Astrocyte (in vitro differentiated cells and primary cell): Measurements from ENCODE around the gene CARD9. TPM values are rescaled to one million over a fixed set of nuclear protein-coding genes. Genes with fewer than 3 reads are reported as not detected.

Source experiments
- DNase-seq: peaks from one replicate; pipeline ENCODE4 v3.0.0-alpha.2; 2010; ENCODE audit warnings: low read depth
- FAIRE-seq: peaks from 2 replicates; lab custom pipeline; 2011; peaks lifted over from hg19 to GRCh38; lab: Jason Lieb, UNC
- H2AFZ ChIP-seq: 2 replicates; pipeline ENCODE4 v1.6.0; 2012; ENCODE audit warnings: low read depth, low read length, inconsistent platforms
- H3K27ac ChIP-seq: 2 replicates; pipeline ENCODE4 v1.5.1; 2011; ENCODE audit warnings: low read depth, low read length, inconsistent platforms
- H3K27me3 ChIP-seq: 2 replicates; pipeline ENCODE4 v1.6.0; 2011; ENCODE audit warnings: low read length, inconsistent platforms; ENCODE audit not compliant: insufficient read depth
- H3K36me3 ChIP-seq: 2 replicates; pipeline ENCODE4 v1.5.1; 2011; ENCODE audit warnings: low read length, inconsistent platforms; ENCODE audit not compliant: insufficient read depth
- H3K4me1 ChIP-seq: 2 replicates; pipeline ENCODE4 v1.5.1; 2011; ENCODE audit warnings: low read length, inconsistent platforms; ENCODE audit not compliant: insufficient read depth
- H3K4me2 ChIP-seq: 2 replicates; pipeline ENCODE4 v1.6.0; 2012; ENCODE audit warnings: low read length, inconsistent platforms
- H3K4me3 ChIP-seq: 2 replicates; pipeline ENCODE4 v1.5.1; 2011; ENCODE audit warnings: low read depth, mild to moderate bottlenecking, low read length, inconsistent platforms; ENCODE audit not compliant: insufficient read depth
- H3K79me2 ChIP-seq: 2 replicates; pipeline ENCODE4 v1.6.0; 2012; ENCODE audit warnings: mild to moderate bottlenecking, low read length, inconsistent platforms; ENCODE audit not compliant: insufficient read depth
- H3K9ac ChIP-seq: 2 replicates; pipeline ENCODE4 v1.6.0; 2012; ENCODE audit warnings: mild to moderate bottlenecking, low read length, inconsistent platforms
- H3K9me3 ChIP-seq: 2 replicates; pipeline ENCODE4 v1.5.1; 2012; ENCODE audit warnings: low read depth, mild to moderate bottlenecking, low read length, inconsistent platforms; ENCODE audit not compliant: insufficient read depth
- H4K20me1 ChIP-seq: 2 replicates; pipeline ENCODE4 v1.6.0; 2012; ENCODE audit warnings: low read length, inconsistent platforms; ENCODE audit not compliant: insufficient read depth
- H3K27ac Mint-ChIP-seq: one replicate; pipeline ENCODE4 v1.8.0; 2021; ENCODE audit warnings: mild to moderate bottlenecking, mixed read lengths; ENCODE audit not compliant: unreplicated experiment
- H3K27me3 Mint-ChIP-seq: one replicate; pipeline ENCODE4 v1.8.0; 2021; ENCODE audit warnings: low read depth, mixed read lengths; ENCODE audit not compliant: unreplicated experiment
- H3K36me3 Mint-ChIP-seq: one replicate; pipeline ENCODE4 v1.8.0; 2021; ENCODE audit warnings: low read depth, mixed read lengths; ENCODE audit not compliant: unreplicated experiment
- H3K4me1 Mint-ChIP-seq: one replicate; pipeline ENCODE4 v1.8.0; 2021; ENCODE audit warnings: low read depth, mixed read lengths; ENCODE audit not compliant: unreplicated experiment
- H3K4me3 Mint-ChIP-seq: one replicate; pipeline ENCODE4 v1.8.0; 2021; ENCODE audit warnings: mild to moderate bottlenecking, moderate library complexity, mixed read lengths; ENCODE audit not compliant: unreplicated experiment
- H3K9me3 Mint-ChIP-seq: one replicate; pipeline ENCODE4 v1.8.0; 2021; ENCODE audit warnings: mild to moderate bottlenecking, mixed read lengths; ENCODE audit not compliant: unreplicated experiment
- EZH2 ChIP-seq: IDR thresholded peaks from 2 replicates; pipeline ENCODE4 v1.6.1; 2012; ENCODE audit warnings: mild to moderate bottlenecking, low read length, inconsistent platforms; ENCODE audit not compliant: insufficient read depth
- total RNA-seq: library from RNA; stranded (reverse); gene quantifications from 2 replicates; pipeline ENCODE4 v1.2.1, GENCODE V29; 2021
- TF ChIP-seq, protein P1 (sequence below): IDR thresholded peaks from 2 replicates; pipeline ENCODE4 v1.5.1; 2011; ENCODE audit warnings: low read depth, mild to moderate bottlenecking, inconsistent platforms, low read length, moderate library complexity; ENCODE audit not compliant: insufficient read depth

CARD9 gene
- total RNA-seq, 1 donor from 2014 or later = 4.2 TPM

- Mint-ChIP-seq H3K27ac (peak overlapping the region; percentile 34), H3K27me3 (no peaks in the 10 kb centered on the region), H3K4me3 (no peak overlapping the region), H3K36me3 (peaks cover 17% of the 10 kb centered on the region), H3K9me3 (no peaks in the 10 kb centered on the region), H3K4me1 (no peaks in the 10 kb centered on the region)
- no peak for FAIRE-seq
- H2AFZ ChIP-seq = no peak overlapping the region
- DNase-seq = no peak
- no peaks in the 10 kb centered on the region for H3K27me3 ChIP-seq
- peaks cover 20% of the 10 kb centered on the region for H3K36me3 ChIP-seq
- no peak overlapping the region for H3K4me3 ChIP-seq
- TF ChIP-seq EZH2 = no peak
- TF ChIP-seq, protein P1, sequence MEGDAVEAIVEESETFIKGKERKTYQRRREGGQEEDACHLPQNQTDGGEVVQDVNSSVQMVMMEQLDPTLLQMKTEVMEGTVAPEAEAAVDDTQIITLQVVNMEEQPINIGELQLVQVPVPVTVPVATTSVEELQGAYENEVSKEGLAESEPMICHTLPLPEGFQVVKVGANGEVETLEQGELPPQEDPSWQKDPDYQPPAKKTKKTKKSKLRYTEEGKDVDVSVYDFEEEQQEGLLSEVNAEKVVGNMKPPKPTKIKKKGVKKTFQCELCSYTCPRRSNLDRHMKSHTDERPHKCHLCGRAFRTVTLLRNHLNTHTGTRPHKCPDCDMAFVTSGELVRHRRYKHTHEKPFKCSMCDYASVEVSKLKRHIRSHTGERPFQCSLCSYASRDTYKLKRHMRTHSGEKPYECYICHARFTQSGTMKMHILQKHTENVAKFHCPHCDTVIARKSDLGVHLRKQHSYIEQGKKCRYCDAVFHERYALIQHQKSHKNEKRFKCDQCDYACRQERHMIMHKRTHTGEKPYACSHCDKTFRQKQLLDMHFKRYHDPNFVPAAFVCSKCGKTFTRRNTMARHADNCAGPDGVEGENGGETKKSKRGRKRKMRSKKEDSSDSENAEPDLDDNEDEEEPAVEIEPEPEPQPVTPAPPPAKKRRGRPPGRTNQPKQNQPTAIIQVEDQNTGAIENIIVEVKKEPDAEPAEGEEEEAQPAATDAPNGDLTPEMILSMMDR = no peak
- H3K9ac ChIP-seq = no peak overlapping the region
- no peak overlapping the region for H3K27ac ChIP-seq
- peaks cover 5% of the 10 kb centered on the region for H4K20me1 ChIP-seq
- H3K4me2 ChIP-seq = no peak overlapping the region
- no peaks in the 10 kb centered on the region for H3K4me1 ChIP-seq
- H3K79me2 ChIP-seq = no peaks in the 10 kb centered on the region
- H3K9me3 ChIP-seq = no peaks in the 10 kb centered on the region
Measured at GRCh38 chr9:136381311-136381710, 7.8 kb upstream of the CARD9 start.

- Mint-ChIP-seq H3K4me1 (no peaks in the 10 kb centered on the region), H3K9me3 (no peaks in the 10 kb centered on the region), H3K27me3 (no peaks in the 10 kb centered on the region), H3K27ac (no peak overlapping the region), H3K36me3 (peaks cover 13% of the 10 kb centered on the region), H3K4me3 (no peak overlapping the region)
- Histone ChIP-seq H3K4me1 (no peaks in the 10 kb centered on the region), H3K4me2 (no peak overlapping the region), H4K20me1 (peaks cover 5% of the 10 kb centered on the region), H3K4me3 (no peak overlapping the region), H3K36me3 (peaks cover 15% of the 10 kb centered on the region), H3K79me2 (no peaks in the 10 kb centered on the region), H3K9ac (no peak overlapping the region), H2AFZ (no peak overlapping the region), H3K9me3 (no peaks in the 10 kb centered on the region), H3K27me3 (no peaks in the 10 kb centered on the region), H3K27ac (no peak overlapping the region)
- FAIRE-seq (no peak), DNase-seq (no peak)
- TF ChIP-seq, protein P1 = no peak
- TF ChIP-seq EZH2 = no peak
Measured at GRCh38 chr9:136380381-136380780, 6.9 kb upstream of the CARD9 start.

- H3K9ac ChIP-seq = no peak overlapping the region
- no peaks in the 10 kb centered on the region for H3K9me3 Mint-ChIP-seq
- H3K27me3 Mint-ChIP-seq = no peaks in the 10 kb centered on the region
Measured at GRCh38 chr9:136379891-136380290, 6.4 kb upstream of the CARD9 start.

More at GRCh38 chr9:136379891-136380290, 6.4 kb upstream of the CARD9 start:
- Mint-ChIP-seq H3K4me1 (no peaks in the 10 kb centered on the region), H3K36me3 (peaks cover 12% of the 10 kb centered on the region), H3K27ac (no peak overlapping the region), H3K4me3 (no peak overlapping the region)
- Histone ChIP-seq H3K4me3 (no peak overlapping the region), H3K27ac (no peak overlapping the region), H2AFZ (no peak overlapping the region), H3K4me1 (no peaks in the 10 kb centered on the region), H4K20me1 (peaks cover 5% of the 10 kb centered on the region), H3K36me3 (peaks cover 12% of the 10 kb centered on the region), H3K9me3 (no peaks in the 10 kb centered on the region), H3K4me2 (no peak overlapping the region), H3K27me3 (no peaks in the 10 kb centered on the region), H3K79me2 (no peaks in the 10 kb centered on the region)
- DNase-seq = no peak
- TF ChIP-seq, protein P1 = no peak
- no peak for TF ChIP-seq EZH2
- no peak for FAIRE-seq
